HG02588 (cell line): ENCODE data around the gene WBP4.
"Not testable (repeated sequence)": the region's sequence is repeated elsewhere in the genome, so short reads cannot be mapped to it uniquely, and the experiment has no call there.

ENCODE experiments used
- ATAC-seq: cut with Tn5 transposase; IDR thresholded peaks from one replicate; pipeline ENCODE4 v1.9.1; 2021; ENCODE audit warnings: mild to moderate bottlenecking, moderate library complexity; ENCODE audit not compliant: unreplicated experiment

WBP4 gene, protein sequence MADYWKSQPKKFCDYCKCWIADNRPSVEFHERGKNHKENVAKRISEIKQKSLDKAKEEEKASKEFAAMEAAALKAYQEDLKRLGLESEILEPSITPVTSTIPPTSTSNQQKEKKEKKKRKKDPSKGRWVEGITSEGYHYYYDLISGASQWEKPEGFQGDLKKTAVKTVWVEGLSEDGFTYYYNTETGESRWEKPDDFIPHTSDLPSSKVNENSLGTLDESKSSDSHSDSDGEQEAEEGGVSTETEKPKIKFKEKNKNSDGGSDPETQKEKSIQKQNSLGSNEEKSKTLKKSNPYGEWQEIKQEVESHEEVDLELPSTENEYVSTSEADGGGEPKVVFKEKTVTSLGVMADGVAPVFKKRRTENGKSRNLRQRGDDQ

DNA sequence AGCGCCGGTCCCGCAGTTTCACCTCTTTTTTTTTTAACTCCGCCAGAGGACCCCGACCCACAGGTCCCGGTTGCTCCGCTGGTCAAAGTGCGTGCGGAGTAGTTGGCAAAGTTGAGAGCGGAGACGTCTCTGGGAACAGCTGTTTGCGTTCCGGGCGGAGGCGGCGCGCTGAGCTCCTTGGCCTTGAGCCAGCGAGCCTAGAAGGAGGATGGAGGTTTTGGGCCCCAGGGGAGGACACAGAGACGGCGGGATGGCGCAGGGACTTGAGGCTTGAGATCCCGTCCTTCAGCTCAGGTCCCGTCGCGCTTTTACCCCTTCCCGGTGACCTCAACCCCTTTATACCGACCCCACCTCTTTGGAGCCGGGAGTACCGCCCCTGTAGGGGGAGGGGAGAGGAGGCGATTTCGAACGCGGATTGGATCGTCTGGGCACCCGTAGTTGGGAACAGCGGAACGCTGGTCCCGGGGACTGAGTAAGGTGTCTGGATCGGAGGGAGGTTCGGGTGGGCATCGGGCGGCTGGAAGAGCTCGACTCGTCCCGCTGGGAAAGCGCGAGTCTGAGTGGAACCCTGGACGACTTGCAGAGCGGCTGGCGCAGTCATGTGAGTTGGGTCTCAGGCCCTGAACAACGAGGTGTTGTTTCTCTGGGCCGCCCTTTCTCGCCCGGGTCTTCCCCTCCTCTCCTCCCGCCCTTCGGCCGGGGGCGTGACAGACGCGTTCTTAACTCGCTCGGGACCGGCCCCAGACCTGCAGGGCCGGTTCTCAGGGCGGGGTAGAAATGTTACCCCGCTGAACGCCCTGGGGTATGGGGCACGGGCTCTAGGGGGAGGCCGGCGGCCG lies at the start of gene WBP4:
TSS of gene WBP4 (plus strand) at position 435 of the 839 bp plus-strand sequence. CDS start at position 600, 165 bp downstream.
- ATAC-seq: peak; percentile 70

DNA sequence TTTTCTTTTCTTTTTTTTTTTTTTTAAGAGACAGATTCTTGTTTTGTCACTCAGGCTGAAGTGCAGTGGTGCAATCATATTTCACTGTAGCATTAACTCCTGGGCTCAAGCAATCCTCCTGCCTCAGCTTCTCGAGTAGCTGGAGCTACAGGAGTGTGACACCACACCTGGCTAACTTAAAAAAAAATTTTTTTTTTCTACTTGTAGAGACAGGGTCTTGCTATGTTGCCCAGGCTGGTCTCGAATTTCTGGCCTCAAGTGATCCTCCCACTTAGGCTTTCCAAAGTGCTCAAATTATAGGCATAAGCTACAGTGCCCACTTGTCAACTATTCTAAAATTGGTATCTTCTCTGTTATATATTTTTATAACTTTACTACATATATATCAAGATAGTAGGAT lies 48.8 kb upstream of the WBP4 start:
- ATAC-seq: no peak

DNA sequence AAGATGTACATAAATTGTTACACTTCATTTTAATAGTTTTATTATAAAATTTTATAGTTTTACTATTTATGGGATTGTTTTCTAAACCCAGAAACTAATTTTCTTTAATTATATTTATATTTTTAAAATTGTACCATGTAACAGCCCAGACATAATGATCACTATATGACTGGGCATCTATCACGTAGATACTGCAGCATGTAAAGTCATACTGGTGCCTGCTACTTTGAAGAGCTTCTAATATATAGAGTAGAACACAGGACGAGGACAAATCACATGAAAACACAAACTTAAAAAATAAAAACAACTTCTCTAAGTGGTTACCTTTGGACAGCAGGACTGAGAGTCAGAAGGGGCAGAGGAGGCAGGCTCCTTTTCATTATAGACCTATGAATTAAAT lies 47.5 kb upstream of the WBP4 start:
- ATAC-seq: no peak

DNA sequence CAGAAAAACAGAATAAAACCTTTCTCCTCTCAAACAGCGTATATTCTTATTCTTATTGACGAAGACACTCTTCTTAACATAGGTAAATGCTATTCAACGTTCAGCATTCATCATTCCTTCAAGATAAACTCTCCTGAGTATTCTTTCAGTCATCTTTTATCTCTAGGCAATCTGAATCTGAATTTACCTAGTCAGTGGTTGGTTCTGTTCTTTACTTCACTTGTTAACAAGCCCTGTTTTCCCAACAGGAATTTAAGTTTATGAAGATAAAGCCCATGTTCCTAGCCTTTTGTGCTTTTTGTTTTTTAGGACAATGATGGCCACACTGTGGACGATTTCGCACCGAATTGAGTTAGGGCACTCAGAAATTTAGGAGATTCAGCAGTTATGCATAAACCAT lies 45.4 kb upstream of the WBP4 start:
- no peak for ATAC-seq

DNA sequence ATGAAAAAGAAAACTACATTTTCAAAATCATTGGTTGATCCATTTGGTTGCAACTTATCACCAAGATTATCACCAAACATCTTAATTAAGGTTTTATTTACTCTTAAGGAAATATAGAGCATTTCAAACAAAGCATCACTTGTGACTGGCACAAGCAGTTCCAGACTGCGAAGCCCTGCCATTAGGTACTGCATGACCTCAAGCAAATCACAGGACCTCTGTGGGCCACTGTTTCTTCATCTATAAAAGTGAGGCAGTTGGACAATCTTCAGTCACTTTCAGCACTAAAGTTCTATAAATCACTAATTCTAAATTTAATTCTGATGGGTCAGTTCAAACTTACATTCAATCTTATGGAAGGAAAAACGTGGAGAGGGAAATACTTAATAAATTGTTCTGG lies 44.1 kb upstream of the WBP4 start:
- no peak for ATAC-seq

DNA sequence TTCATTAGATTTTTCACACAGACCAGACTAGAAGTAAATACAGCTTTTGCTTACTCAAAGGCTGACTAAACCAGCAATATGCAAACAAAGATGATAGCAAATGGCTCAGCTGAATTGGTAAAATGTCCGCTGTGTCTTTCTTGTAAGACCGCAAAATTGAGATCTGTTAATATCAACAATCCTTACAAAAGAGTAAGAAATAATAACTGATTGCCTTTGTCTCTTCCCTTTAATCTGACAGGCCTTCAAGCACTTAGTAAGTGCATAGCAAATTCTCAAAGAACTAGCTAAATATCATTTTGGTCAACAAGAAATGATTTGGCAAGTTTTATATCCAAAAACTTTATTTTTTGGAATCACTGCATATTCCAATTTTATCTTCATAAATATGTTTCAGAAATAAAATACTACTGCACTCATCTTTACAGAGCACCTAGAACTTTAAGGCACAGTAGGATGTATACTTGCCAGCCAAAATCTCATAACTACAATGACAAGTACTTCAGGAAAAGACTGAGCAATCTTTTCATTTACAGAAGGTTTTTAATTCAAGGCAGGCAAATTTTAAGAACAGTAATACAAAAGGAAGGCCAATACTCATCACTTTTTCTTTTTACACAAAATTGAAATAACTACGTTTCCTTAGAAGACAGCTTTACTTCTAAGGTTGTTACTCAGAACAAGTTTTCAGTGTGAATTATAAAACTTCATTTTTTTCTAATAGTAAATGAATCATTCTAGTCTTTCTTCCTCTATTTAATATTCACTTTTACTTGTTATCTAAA lies 43.3 kb upstream of the WBP4 start:
- peak; percentile 33 for ATAC-seq

DNA sequence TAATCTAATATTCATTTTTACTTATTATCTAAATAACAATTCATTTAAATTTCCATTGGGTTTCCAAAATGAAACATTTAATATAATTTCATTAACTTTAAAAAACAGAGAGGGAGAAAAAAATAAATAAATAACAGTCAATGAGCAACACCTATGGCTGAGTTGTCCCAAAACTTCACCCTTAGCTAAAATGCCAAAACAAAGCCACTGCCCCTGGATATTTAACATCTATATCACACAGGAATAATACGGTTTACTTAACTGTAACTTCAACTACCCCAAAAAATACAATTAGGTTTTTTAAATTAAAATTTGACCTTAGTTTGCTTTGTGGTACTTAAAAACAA lies 42.7 kb upstream of the WBP4 start:
- ATAC-seq: no peak

DNA sequence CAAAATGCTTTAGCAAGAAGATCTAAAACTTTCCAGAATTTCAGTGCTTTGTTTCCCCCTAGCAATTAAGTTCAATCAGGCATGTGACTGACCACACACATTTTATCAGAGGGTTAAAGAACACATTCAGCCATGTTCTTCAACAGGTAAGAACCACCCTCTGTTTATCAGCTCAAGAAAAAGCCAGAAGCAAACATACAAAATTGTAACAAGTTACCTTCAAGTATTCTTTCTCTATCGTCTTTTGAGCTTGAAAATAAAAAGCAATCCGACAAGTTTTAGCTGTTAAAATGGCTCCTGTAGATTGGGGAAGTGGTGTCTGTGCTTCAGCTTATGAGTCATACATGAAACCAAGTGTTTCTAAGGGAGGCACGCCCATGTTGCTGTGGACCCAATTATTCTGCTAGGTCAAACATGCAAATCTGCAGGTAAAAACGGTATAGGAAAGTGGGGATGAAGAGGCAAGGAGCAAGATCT lies 42.3 kb upstream of the WBP4 start, which contains the start of gene ELF1:
TSS of gene ELF1 (minus strand) at position 306 of the 477 bp plus-strand sequence. CDS start 37,262 bp downstream, outside the sequence.
- ATAC-seq: peak; percentile 89

DNA sequence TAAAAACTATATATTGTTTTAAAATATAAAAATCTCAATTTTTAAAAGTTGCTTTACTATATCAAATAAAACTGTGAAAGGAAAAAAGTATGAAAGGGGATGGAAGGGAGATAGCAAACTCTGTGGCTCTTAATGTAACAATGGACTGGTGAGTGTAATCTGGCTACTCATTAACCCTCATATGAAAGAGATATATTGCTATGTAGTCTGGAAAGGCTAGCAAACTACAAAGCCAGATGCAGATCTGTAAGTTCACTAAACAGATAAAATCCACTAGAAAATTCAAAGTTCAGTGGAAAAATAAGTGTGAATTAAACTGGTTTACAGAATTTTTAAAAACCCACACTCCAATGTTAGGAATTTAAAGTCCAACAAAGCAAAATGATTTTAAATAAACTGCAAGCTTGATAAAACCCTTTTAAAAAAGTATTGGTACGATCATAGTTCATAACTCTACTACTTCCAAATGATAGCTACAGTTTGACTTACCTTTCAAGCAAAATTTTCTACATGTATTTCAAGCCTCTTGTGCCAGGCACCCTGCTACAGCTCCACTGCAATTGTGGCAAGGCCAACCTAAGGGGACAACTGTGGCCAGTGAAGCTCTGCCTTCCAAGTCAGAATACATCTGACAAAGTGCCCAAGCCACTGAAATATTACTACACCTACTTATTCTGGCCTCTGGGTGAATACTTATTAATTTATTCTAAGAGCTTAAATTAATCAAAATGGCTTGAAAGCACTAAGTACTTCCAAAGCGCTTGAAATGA lies 41.5 kb upstream of the WBP4 start:
- ATAC-seq: peak; percentile 39

DNA sequence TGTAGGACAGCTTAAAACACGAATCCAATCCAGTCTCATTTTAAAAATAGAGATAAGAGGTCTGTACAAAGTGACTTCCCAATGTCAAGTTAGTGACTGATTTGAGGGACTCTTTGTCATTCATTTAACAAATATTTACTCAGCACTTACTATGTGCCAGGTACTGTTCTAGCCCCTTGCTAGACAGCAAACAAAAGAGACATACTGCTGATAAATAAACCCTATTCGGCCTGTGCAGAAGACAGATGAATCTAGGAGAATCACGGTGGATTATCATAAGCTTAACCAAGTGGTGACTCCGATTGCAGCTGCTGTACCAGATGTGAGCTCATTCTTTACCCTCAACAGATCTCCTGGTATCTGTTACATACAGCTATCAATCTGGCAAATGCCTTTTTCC lies 35.8 kb upstream of the WBP4 start:
- no peak for ATAC-seq

DNA sequence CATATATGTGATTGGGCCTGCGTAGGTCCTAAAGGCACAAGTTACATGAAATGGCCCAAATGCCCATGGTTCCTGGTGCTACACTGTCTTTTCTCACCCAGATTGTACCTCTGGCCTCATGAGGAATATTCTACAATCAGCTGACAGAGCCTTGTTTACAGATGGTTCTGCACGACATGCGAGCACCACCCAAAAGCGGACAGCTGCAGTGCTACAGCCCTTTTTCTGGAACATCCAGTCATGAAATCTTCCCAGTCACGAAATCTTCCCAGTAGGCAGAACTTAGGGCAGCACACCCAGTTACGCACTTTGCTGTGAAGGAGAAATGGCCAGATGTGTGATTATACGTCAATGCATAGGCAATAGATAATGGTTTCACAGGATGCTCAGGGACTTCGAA lies 34.5 kb upstream of the WBP4 start:
- no peak for ATAC-seq

DNA sequence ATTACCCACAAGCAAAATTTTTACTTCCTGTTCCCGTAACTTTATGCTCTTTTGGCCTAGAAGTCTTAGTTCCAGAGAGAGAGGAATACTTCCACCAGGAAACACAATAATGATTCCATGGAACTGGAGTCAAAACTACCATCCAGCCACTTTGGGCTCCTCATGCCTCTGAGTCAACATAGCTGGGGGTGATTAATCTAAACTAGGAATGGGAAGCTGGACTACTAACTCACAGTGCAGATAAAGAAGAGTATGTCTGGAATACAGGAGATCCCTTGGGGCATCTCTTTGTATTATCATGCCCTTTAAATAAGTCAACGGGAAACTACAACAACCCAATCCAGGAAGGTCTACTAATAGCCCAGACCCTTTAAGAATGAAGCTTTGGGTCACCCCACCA lies 33.3 kb upstream of the WBP4 start:
- ATAC-seq: no peak

DNA sequence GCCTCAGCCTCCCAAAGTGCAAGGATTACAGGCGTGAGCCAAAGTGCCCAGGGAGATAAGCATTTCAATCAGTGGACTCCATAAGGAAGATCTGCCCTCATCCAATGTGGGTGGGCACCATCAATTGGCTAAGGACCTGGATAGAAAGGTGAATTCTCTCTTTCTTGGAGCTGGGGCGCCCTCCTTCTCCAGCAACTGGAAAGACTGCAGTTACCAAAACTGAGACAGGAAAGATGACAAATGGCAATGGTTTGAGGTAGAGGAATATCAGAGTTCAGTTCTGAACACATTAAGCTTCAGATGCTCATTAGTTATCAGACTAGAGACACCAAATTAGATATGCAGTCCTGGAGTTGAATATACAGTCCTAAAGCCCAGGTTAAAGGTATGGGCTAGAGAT lies 31.7 kb upstream of the WBP4 start:
- ATAC-seq: no peak

DNA sequence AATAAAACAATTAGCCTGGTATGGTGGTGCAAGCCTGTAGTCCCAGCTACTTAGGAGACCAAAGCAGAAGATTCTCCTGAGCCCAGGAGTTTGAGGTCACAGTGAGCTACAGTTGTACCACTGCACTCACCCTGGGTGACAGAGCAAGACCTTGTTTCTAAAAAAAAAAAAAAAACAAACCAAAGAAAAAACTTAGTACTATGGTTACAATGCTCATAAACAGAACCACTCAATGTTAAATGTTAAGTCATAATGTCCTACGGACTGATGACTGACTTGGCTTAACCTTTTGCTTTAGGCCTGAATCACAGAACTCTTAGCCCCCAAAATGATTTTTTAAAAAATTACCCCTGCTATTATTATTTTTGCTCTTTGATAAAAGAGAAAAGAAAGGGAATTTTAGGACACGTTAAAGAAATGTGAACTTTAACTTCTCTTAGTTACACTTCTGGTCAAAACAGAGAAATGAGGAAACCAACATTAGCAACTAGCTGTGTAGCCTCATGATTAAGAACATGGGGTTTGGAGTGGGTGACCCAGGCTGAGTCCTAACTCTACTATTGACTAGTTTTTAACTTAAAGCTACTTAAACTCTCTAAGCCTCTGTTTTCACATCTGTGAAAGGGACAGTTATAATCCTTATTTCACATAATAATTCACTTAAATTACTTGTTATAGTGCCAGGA lies 28.5 kb upstream of the WBP4 start:
- no peak for ATAC-seq

DNA sequence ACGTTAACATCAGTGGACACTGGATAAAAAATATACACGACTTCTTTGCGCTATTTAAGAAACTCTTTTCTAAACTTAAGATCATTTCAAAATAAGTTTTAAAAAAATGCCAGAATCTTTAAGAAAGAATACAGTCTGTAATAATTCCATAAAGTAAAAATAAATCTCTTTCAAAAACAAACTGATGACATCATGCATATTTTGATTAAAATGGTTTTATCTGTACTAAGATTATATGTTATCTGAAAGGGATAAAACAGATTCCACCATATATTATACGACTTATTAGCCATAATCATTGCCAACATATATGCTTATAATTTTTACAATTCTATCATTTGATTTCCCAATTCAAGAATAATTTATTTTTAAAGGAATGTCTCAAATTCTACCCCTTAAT lies 26.9 kb upstream of the WBP4 start:
- ATAC-seq: no peak

DNA sequence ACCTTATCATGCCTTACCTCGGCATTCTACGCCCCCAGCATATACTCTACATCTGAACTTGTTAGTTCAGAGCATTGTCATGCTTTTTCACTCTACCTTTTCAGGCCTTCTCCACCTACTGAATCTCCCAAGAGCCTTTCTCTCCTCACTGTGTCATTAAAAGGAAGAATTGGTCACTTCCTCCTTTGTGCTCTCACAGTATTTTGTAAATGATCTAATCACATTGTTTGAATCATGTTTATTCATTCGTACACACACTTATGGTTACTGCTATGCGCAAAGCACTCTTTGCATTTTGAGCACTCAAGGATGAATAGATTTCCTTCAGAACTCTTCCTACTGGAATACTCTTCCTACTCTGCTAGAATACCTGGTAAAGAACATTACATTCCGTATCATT lies 26.4 kb upstream of the WBP4 start:
- no peak for ATAC-seq

DNA sequence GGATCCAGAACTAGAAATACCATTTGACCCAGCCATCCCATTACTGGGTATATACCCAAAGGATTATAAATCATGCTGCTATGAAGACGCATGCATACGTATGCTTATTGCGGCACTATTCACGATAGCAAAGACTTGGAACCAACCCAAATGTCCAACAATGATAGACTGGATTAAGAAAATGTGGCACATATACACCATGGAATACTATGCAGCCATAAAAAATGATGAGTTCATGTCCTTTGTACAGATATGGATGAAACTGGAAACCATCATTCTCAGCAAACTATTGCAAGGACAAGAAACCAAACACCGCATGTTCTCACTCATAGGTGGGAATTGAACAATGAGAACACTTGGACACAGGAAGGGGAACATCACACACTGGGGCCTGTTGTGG lies 24.8 kb upstream of the WBP4 start:
- not testable (repeated sequence) for ATAC-seq

DNA sequence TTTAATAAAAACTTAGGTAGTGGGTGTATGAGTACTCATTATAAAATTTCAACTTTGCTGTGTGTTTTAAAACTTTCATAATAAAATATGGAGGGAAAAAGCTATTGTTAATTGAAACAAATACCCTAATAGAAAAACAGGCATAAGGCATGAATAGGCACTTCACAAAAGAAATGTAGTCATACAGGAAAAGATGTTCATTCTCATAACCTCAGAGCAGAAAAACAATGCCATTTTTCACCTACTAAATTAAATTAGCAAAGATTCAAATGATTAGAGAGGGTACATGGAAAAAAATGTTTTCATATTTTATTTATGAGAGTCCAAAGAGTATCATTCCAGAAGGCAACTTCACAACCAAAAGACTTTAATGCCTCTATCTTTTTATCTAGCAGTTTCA lies 21.6 kb upstream of the WBP4 start:
- ATAC-seq: no peak

DNA sequence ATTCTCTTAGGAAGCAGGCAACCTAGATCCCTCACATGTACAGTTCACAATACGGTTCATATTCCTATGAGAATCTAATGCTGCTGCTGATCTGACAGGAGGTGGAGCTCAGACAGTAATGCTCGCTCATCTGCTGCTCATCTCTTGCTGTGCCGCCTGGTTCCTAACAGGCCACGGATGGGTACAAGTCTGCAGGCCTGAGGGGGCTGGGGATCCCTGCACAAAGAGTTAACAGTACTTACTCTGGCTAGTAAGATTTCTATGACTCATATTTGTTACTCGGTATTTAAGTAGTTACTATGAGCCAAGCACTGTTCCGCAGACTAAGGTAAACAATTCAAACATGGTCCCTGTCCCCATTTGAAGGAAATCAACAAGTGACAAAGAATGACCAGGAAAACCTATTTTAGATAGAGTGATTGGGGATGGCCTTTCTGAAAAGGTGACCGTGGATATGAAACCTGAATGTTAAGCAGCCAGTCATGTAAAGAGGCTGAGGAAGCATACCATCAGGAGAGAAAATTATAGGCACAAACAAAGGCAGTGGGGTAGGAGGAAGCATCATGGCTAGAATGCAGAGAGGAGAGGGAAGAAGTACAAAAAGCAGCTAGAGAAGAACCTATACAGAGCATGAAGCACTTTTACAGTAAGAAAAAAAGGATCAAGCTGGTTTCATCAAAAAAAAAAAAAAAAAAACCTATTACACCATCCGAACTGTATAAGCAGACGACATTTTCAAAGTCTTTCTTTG lies 20.6 kb upstream of the WBP4 start:
- ATAC-seq: no peak
